CD8-positive, alpha-beta memory T cell (primary cell): ENCODE measurements around the gene CENPX. TPM values are rescaled to one million over a fixed set of nuclear protein-coding genes. Genes with fewer than 3 reads are reported as not detected.

Experiments used
- CTCF ChIA-PET: fragments of 350-600 bp; sonication (Branson Sonifier 250); formaldehyde crosslinking; loops from one replicate; lab custom pipeline; 2021; ENCODE audit warnings: antibody characterized with exemption; lab: Charles Lee
- POLR2A ChIA-PET: fragments of 350-600 bp; sonication (Branson Sonifier 250); formaldehyde crosslinking; loops from one replicate; lab custom pipeline; 2021; ENCODE audit warnings: antibody characterized with exemption; lab: Charles Lee
- DNase-seq, 5 donors: peaks; one replicate each; pipeline versions ENCODE4 v3.0.0 to v3.0.0-alpha.2; 2020 to 2022; ENCODE audit warnings: mixed read lengths in 1 of 5
- H3K27ac ChIP-seq: one replicate; pipeline ENCODE4 v1.7.0; 2013; ENCODE audit warnings: low read depth, mild to moderate bottlenecking, low read length, moderate library complexity
- H3K27me3 ChIP-seq: 2 replicates; pipeline ENCODE4 v1.7.0; 2013; ENCODE audit warnings: low read length, mild to moderate bottlenecking; ENCODE audit not compliant: insufficient read depth, poor library complexity, severe bottlenecking
- H3K36me3 ChIP-seq: 2 replicates; pipeline ENCODE4 v1.7.0; 2013; ENCODE audit warnings: mild to moderate bottlenecking, low read length, moderate library complexity; ENCODE audit not compliant: insufficient read depth
- H3K4me1 ChIP-seq: 2 replicates; pipeline ENCODE4 v1.7.0; 2013; ENCODE audit warnings: mild to moderate bottlenecking, low read length, moderate library complexity; ENCODE audit not compliant: insufficient read depth
- H3K4me3 ChIP-seq: 2 replicates; pipeline ENCODE4 v1.7.0; 2013; ENCODE audit warnings: mild to moderate bottlenecking, low read length
- H3K9me3 ChIP-seq: 2 replicates; pipeline ENCODE4 v1.7.0; 2013; ENCODE audit warnings: mild to moderate bottlenecking, low read length
- H3K27ac Mint-ChIP-seq, 8 donors: one replicate each; pipeline ENCODE4 v1.8.0; 2020 to 2021; ENCODE audit warnings: mixed read lengths in 8 of 8, mild to moderate bottlenecking in 6 of 8, inconsistent platforms in 3 of 8, moderate library complexity in 3 of 8
- H3K27me3 Mint-ChIP-seq, 2 donors: one replicate each; pipeline ENCODE4 v1.8.0; 2020 to 2021; ENCODE audit warnings: mixed read lengths in 2 of 2, mild to moderate bottlenecking in 1 of 2, moderate library complexity in 1 of 2
- H3K36me3 Mint-ChIP-seq, 3 donors: one replicate each; pipeline ENCODE4 v1.8.0; 2020 to 2021; ENCODE audit warnings: mixed read lengths in 3 of 3, inconsistent platforms in 1 of 3, mild to moderate bottlenecking in 1 of 3
- H3K4me1 Mint-ChIP-seq, 3 donors: one replicate each; pipeline ENCODE4 v1.8.0; 2020 to 2021; ENCODE audit warnings: mixed read lengths in 3 of 3, inconsistent platforms in 1 of 3, mild to moderate bottlenecking in 1 of 3
- H3K4me3 Mint-ChIP-seq, 7 donors: one replicate each; pipeline ENCODE4 v1.8.0; 2020 to 2021; ENCODE audit warnings: mixed read lengths in 7 of 7, mild to moderate bottlenecking in 6 of 7, moderate library complexity in 4 of 7, inconsistent platforms in 2 of 7
- H3K9me3 Mint-ChIP-seq, 5 donors: one replicate each; pipeline ENCODE4 v1.8.0; 2020 to 2022; ENCODE audit warnings: mixed read lengths in 5 of 5, mild to moderate bottlenecking in 3 of 5, moderate library complexity in 2 of 5, inconsistent platforms in 1 of 5
- polyA plus RNA-seq: library from polyadenylated mRNA; unstranded; fragments of 300-500 nt; fragmentation: Illumina TruSeq; gene quantifications from one replicate; pipeline ENCODE4 v1.2.3, GENCODE V29; 2021
- total RNA-seq, 2 experiments: library from RNA; stranded (reverse); gene quantifications; one replicate each; pipeline ENCODE4 v1.2.3, GENCODE V29; 2021

Gene CENPX
- total and polyA plus RNA-seq, 3 experiments from 2014 or later = 56.7 to 158 (median 143) TPM

- no peaks in the 10 kb centered on the region for H3K27me3 Mint-ChIP-seq
- ChIA-PET POLR2A (no interaction called here), CTCF (no interaction called here)
- Histone ChIP-seq H3K9me3 (no peaks in the 10 kb centered on the region), H3K27me3 (no peaks in the 10 kb centered on the region), H3K4me3 (no peak overlapping the region), H3K27ac (no peak overlapping the region), H3K4me1 (no peaks in the 10 kb centered on the region), H3K36me3 (no peaks in the 10 kb centered on the region)
- H3K9me3 Mint-ChIP-seq = no peaks in the 10 kb centered on the region
- peaks cover 0 to 9% (median 5%) of the 10 kb centered on the region in 3 donors for H3K4me1 Mint-ChIP-seq
- peaks cover 0 to 26% (median 2%) of the 10 kb centered on the region in 3 donors for H3K36me3 Mint-ChIP-seq
- no peak overlapping the region for H3K27ac Mint-ChIP-seq
- H3K4me3 Mint-ChIP-seq = no peak overlapping the region
- DNase-seq = no peak
Observed at GRCh38 chr17:81992306-81993102, 30.2 kb downstream of the CENPX start.

- Mint-ChIP-seq H3K27me3 (no peaks in the 10 kb centered on the region), H3K9me3 (no peaks in the 10 kb centered on the region), H3K4me3 (no peak overlapping the region), H3K4me1 (peaks cover 0 to 9% (median 5%) of the 10 kb centered on the region in 3 donors), H3K27ac (no peak overlapping the region), H3K36me3 (peaks cover 0 to 31% (median 2%) of the 10 kb centered on the region in 3 donors)
- no peaks in the 10 kb centered on the region for H3K27me3 ChIP-seq
- H3K36me3 ChIP-seq = no peaks in the 10 kb centered on the region
- H3K4me3 ChIP-seq = no peak overlapping the region
- no peak for DNase-seq
- ChIA-PET CTCF (no interaction called here), POLR2A (no interaction called here)
- H3K4me1 ChIP-seq = no peaks in the 10 kb centered on the region
- no peaks in the 10 kb centered on the region for H3K9me3 ChIP-seq
- H3K27ac ChIP-seq = no peak overlapping the region
Observed at GRCh38 chr17:81991684-81992305, 30.9 kb downstream of the CENPX start.

- Histone ChIP-seq H3K4me1 (no peaks in the 10 kb centered on the region), H3K27ac (no peak overlapping the region), H3K4me3 (no peak overlapping the region), H3K9me3 (no peaks in the 10 kb centered on the region), H3K27me3 (no peaks in the 10 kb centered on the region), H3K36me3 (no peaks in the 10 kb centered on the region)
- H3K4me3 Mint-ChIP-seq = no peak overlapping the region
- H3K36me3 Mint-ChIP-seq = peaks cover 0 to 34% (median 2%) of the 10 kb centered on the region in 3 donors
- H3K4me1 Mint-ChIP-seq = peaks cover 0 to 9% (median 5%) of the 10 kb centered on the region in 3 donors
- POLR2A ChIA-PET = interaction anchor here (0.5 kb wide), 1 partner anchor 19 kb away, joined by 3 read pairs; no protein-coding TSS in a partner anchor
- no peak overlapping the region for H3K27ac Mint-ChIP-seq
- CTCF ChIA-PET = no interaction called here
- no peaks in the 10 kb centered on the region for H3K9me3 Mint-ChIP-seq
- no peak for DNase-seq
- H3K27me3 Mint-ChIP-seq = no peaks in the 10 kb centered on the region
Observed at GRCh38 chr17:81990836-81991683, 31.6 kb downstream of the CENPX start.

GRCh38 chr17:81987161-81987770 lies 35.4 kb downstream of the CENPX start:
- Histone ChIP-seq H3K9me3 (no peaks in the 10 kb centered on the region), H3K27ac (no peak overlapping the region), H3K36me3 (peaks cover 4% of the 10 kb centered on the region), H3K4me3 (no peak overlapping the region), H3K27me3 (no peaks in the 10 kb centered on the region), H3K4me1 (no peaks in the 10 kb centered on the region)
- Mint-ChIP-seq H3K27me3 (no peaks in the 10 kb centered on the region), H3K4me1 (peaks cover 4 to 14% (median 5%) of the 10 kb centered on the region in 3 donors), H3K27ac (peak overlapping the region in 2 of 8 donors; percentile 15 to 84), H3K36me3 (peaks cover 4 to 46% (median 7%) of the 10 kb centered on the region in 3 donors), H3K4me3 (no peak overlapping the region), H3K9me3 (no peaks in the 10 kb centered on the region)
- no peak for DNase-seq
- CTCF ChIA-PET = no interaction called here
- POLR2A ChIA-PET = no interaction called here

- Histone ChIP-seq H3K4me1 (no peaks in the 10 kb centered on the region), H3K27ac (no peak overlapping the region), H3K27me3 (no peaks in the 10 kb centered on the region), H3K4me3 (no peak overlapping the region), H3K36me3 (peaks cover 4% of the 10 kb centered on the region), H3K9me3 (no peaks in the 10 kb centered on the region)
- POLR2A ChIA-PET = no interaction called here
- H3K4me3 Mint-ChIP-seq = no peak overlapping the region
- CTCF ChIA-PET = no interaction called here
- peaks cover 4 to 15% (median 5%) of the 10 kb centered on the region in 3 donors for H3K4me1 Mint-ChIP-seq
- no peak overlapping the region for H3K27ac Mint-ChIP-seq
- H3K36me3 Mint-ChIP-seq = peaks cover 4 to 46% (median 7%) of the 10 kb centered on the region in 3 donors
- no peak for DNase-seq
- no peaks in the 10 kb centered on the region for H3K9me3 Mint-ChIP-seq
- H3K27me3 Mint-ChIP-seq = no peaks in the 10 kb centered on the region
Observed at GRCh38 chr17:81986606-81987005, 36.1 kb downstream of the CENPX start.

- H3K36me3 Mint-ChIP-seq = peaks cover 4 to 46% (median 10%) of the 10 kb centered on the region in 3 donors
- no peak for DNase-seq
- peaks cover 12% of the 10 kb centered on the region for H3K4me1 ChIP-seq
- no peak overlapping the region for H3K27ac Mint-ChIP-seq
- H3K9me3 ChIP-seq = no peaks in the 10 kb centered on the region
- H3K36me3 ChIP-seq = peaks cover 4% of the 10 kb centered on the region
- H3K4me3 ChIP-seq = no peak overlapping the region
- peaks cover 7 to 20% (median 9%) of the 10 kb centered on the region in 3 donors for H3K4me1 Mint-ChIP-seq
- no peaks in the 10 kb centered on the region for H3K27me3 Mint-ChIP-seq
- H3K9me3 Mint-ChIP-seq = no peaks in the 10 kb centered on the region
- no peak overlapping the region for H3K27ac ChIP-seq
- H3K4me3 Mint-ChIP-seq = no peak overlapping the region
- POLR2A ChIA-PET = interaction anchor here (0.6 kb wide), 1 partner anchor 17 kb away, joined by 4 read pairs; no protein-coding TSS in a partner anchor
- CTCF ChIA-PET = no interaction called here
- no peaks in the 10 kb centered on the region for H3K27me3 ChIP-seq
Observed at GRCh38 chr17:81984773-81985410, 37.8 kb downstream of the CENPX start.

- CTCF ChIA-PET = interaction anchor here (1.4 kb wide), 1 partner anchor 24 kb away, joined by 4 read pairs; no protein-coding TSS in a partner anchor
- H3K9me3 Mint-ChIP-seq = no peaks in the 10 kb centered on the region
- POLR2A ChIA-PET = no interaction called here
Observed at GRCh38 chr17:81983639-81984373, 38.9 kb downstream of the CENPX start.

More at GRCh38 chr17:81983639-81984373, 38.9 kb downstream of the CENPX start:
- peaks cover 16 to 28% (median 17%) of the 10 kb centered on the region in 3 donors for H3K4me1 Mint-ChIP-seq
- H3K27me3 ChIP-seq = no peaks in the 10 kb centered on the region
- H3K27ac Mint-ChIP-seq = peak overlapping the region in 1 of 8 donors; percentile 51
- H3K4me3 Mint-ChIP-seq = no peak overlapping the region
- H3K9me3 ChIP-seq = no peaks in the 10 kb centered on the region
- peaks cover 4 to 46% (median 13%) of the 10 kb centered on the region in 3 donors for H3K36me3 Mint-ChIP-seq
- no peak overlapping the region for H3K27ac ChIP-seq
- no peak overlapping the region for H3K4me3 ChIP-seq
- no peaks in the 10 kb centered on the region for H3K27me3 Mint-ChIP-seq
- H3K4me1 ChIP-seq = peaks cover 20% of the 10 kb centered on the region
- H3K36me3 ChIP-seq = peaks cover 4% of the 10 kb centered on the region
- DNase-seq = no peak
